Measurements from ENCODE around the gene BET1L. TPM values are rescaled to one million over a fixed set of nuclear protein-coding genes. Genes with fewer than 3 reads are reported as not detected.

The BET1L gene
- total and polyA plus RNA-seq, 2 experiments from 2014 or later = 19.5 to 22.8 TPM

GRCh38 chr11:196786-197731 is 10.1 kb downstream of the BET1L start:
- no peak for ATAC-seq
- no peaks in the 10 kb centered on the region; the same call in 2 of the 3 replicates for H3K36me3 Mint-ChIP-seq (ENCODE audit: low read depth)
- no peak for DNase-seq (ENCODE audit: low spot score)

More at GRCh38 chr11:196786-197731, 10.1 kb downstream of the BET1L start:
- H3K9me3 Mint-ChIP-seq = peaks cover 5% of the 10 kb centered on the region
- H3K27me3 Mint-ChIP-seq (ENCODE audit: insufficient read depth, low read depth, poor library complexity) = peaks cover 7% of the 10 kb centered on the region
- no peak overlapping the region for H3K4me3 ChIP-seq
- no peak overlapping the region for H3K27ac Mint-ChIP-seq
- H3K4me3 Mint-ChIP-seq = no peak overlapping the region
- TF ChIP-seq STAT1 (IDR thresholded peaks at IDR 0.05; ENCODE audit: unreplicated experiment) = no peak
- no peak for TF ChIP-seq EZH2 (IDR thresholded peaks at IDR 0.05; ENCODE audit: low read depth, unreplicated experiment)
- no peak for TF ChIP-seq JUNB (IDR thresholded peaks at IDR 0.05; ENCODE audit: unreplicated experiment)
- no peak for TF ChIP-seq ZNF331 (CRISPR knock-in tag; IDR thresholded peaks at IDR 0.05; ENCODE audit: low read depth)
- TF ChIP-seq ETS1 (IDR thresholded peaks at IDR 0.05) = no peak
- TF ChIP-seq CREB1 (CRISPR knock-in tag; IDR thresholded peaks at IDR 0.05; ENCODE audit: low read depth) = no peak
- TF ChIP-seq ZNF114 (CRISPR knock-in tag; IDR thresholded peaks at IDR 0.05) = no peak
- no peak for TF ChIP-seq EZH2phosphoT487 (IDR thresholded peaks at IDR 0.05; ENCODE audit: unreplicated experiment)
- TF ChIP-seq POLR2AphosphoS5 (IDR thresholded peaks at IDR 0.05; ENCODE audit: low read depth) = no peak
- no peak for TF ChIP-seq NANOG (IDR thresholded peaks at IDR 0.05; ENCODE audit: borderline replicate concordance)
- no peak for TF ChIP-seq CTCF (conservative IDR thresholded peaks at IDR 0.05; ENCODE audit: low read depth in 2 of 2)
- TF ChIP-seq, protein P1, sequence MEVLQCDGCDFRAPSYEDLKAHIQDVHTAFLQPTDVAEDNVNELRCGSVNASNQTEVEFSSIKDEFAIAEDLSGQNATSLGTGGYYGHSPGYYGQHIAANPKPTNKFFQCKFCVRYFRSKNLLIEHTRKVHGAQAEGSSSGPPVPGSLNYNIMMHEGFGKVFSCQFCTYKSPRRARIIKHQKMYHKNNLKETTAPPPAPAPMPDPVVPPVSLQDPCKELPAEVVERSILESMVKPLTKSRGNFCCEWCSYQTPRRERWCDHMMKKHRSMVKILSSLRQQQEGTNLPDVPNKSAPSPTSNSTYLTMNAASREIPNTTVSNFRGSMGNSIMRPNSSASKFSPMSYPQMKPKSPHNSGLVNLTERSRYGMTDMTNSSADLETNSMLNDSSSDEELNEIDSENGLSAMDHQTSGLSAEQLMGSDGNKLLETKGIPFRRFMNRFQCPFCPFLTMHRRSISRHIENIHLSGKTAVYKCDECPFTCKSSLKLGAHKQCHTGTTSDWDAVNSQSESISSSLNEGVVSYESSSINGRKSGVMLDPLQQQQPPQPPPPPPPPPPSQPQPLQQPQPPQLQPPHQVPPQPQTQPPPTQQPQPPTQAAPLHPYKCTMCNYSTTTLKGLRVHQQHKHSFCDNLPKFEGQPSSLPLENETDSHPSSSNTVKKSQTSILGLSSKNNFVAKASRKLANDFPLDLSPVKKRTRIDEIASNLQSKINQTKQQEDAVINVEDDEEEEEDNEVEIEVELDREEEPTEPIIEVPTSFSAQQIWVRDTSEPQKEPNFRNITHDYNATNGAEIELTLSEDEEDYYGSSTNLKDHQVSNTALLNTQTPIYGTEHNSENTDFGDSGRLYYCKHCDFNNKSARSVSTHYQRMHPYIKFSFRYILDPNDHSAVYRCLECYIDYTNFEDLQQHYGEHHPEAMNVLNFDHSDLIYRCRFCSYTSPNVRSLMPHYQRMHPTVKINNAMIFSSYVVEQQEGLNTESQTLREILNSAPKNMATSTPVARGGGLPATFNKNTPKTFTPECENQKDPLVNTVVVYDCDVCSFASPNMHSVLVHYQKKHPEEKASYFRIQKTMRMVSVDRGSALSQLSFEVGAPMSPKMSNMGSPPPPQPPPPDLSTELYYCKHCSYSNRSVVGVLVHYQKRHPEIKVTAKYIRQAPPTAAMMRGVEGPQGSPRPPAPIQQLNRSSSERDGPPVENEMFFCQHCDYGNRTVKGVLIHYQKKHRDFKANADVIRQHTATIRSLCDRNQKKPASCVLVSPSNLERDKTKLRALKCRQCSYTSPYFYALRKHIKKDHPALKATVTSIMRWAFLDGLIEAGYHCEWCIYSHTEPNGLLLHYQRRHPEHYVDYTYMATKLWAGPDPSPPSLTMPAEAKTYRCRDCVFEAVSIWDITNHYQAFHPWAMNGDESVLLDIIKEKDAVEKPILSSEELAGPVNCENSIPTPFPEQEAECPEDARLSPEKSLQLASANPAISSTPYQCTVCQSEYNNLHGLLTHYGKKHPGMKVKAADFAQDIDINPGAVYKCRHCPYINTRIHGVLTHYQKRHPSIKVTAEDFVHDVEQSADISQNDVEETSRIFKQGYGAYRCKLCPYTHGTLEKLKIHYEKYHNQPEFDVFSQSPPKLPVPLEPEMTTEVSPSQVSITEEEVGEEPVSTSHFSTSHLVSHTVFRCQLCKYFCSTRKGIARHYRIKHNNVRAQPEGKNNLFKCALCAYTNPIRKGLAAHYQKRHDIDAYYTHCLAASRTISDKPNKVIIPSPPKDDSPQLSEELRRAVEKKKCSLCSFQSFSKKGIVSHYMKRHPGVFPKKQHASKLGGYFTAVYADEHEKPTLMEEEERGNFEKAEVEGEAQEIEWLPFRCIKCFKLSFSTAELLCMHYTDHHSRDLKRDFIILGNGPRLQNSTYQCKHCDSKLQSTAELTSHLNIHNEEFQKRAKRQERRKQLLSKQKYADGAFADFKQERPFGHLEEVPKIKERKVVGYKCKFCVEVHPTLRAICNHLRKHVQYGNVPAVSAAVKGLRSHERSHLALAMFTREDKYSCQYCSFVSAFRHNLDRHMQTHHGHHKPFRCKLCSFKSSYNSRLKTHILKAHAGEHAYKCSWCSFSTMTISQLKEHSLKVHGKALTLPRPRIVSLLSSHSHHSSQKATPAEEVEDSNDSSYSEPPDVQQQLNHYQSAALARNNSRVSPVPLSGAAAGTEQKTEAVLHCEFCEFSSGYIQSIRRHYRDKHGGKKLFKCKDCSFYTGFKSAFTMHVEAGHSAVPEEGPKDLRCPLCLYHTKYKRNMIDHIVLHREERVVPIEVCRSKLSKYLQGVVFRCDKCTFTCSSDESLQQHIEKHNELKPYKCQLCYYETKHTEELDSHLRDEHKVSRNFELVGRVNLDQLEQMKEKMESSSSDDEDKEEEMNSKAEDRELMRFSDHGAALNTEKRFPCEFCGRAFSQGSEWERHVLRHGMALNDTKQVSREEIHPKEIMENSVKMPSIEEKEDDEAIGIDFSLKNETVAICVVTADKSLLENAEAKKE (CRISPR knock-in tag; IDR thresholded peaks at IDR 0.05) = no peak
- TF ChIP-seq REST (IDR thresholded peaks at IDR 0.05; ENCODE audit: unreplicated experiment) = no peak
- H3K79me2 ChIP-seq (replicated peaks; ENCODE audit: insufficient read depth) = no peaks in the 10 kb centered on the region
- no peaks in the 10 kb centered on the region for H3K4me1 Mint-ChIP-seq
- no peaks in the 10 kb centered on the region for H3K4me1 ChIP-seq (ENCODE audit: insufficient read depth)
- no peaks in the 10 kb centered on the region for H4K20me1 ChIP-seq (replicated peaks; ENCODE audit: insufficient read depth)
- H3K36me3 ChIP-seq (ENCODE audit: insufficient read depth) = no peaks in the 10 kb centered on the region
- no peak overlapping the region for H3K4me2 ChIP-seq
- H3K9me2 ChIP-seq (ENCODE audit: insufficient read depth) = no peaks in the 10 kb centered on the region
- H3K27me3 ChIP-seq (ENCODE audit: insufficient read depth) = no peaks in the 10 kb centered on the region
- H3F3A ChIP-seq (replicated peaks; ENCODE audit: low read depth) = no peaks in the 10 kb centered on the region
- H2AFZ ChIP-seq = no peak overlapping the region
- H3K27ac ChIP-seq (ENCODE audit: low read depth) = no peak overlapping the region
